Measurements from ENCODE around the gene ANKDD1B. TPM values are rescaled to one million over a fixed set of nuclear protein-coding genes. Genes with fewer than 3 reads are reported as not detected.
"Not testable (repeated sequence)": the region's sequence is repeated elsewhere in the genome, so short reads cannot be mapped to it uniquely, and the experiment has no call there.

The ANKDD1B gene
- total RNA-seq (under 1 TPM in 4 of 10 donors, not detected in 6; 0.10 to 0.30 (median 0.21) TPM), polyA plus RNA-seq (under 1 TPM; 0.04 to 0.37 TPM)
- long read RNA-seq, donor 1, partial matches to known transcripts, result 1 of 1 reads
- long read RNA-seq, donor 1, other reads (novel, unspliced or antisense), result 0 of 1 reads
- long read RNA-seq, donor 2, result 0 reads
- long read RNA-seq, donor 3, result 0 reads

- DNase-seq, result peak; percentile 14 to 20
Measured at GRCh38 chr5:75611311-75612225, at the start of gene ANKDD1B. TSS of gene ANKDD1B (plus strand) at chr5:75611453. CDS start at chr5:75611635, 182 bp downstream.

GRCh38 chr5:75565991-75566709 lies 45.1 kb upstream of the ANKDD1B start:
- intact Hi-C loops (cut with DNase I), result loop anchor here in 4 of 10 donors (5.0 to 10.0 kb wide), 2 partner anchors 51 to 54 kb away; partner anchors contain the start of genes CERT1 (in 4 of the 4) and POLK (in 4 of the 4)
- ATAC-seq, result peak in 3 of 8 donors; percentile 5 to 41 (median 19)
- Histone ChIP-seq H3K36me3 (peaks cover 0 to 13% (median 0%) of the 10 kb centered on the region in 9 donors), H3K4me3 (peak overlapping the region in 2 of 10 donors; percentile 0 to 2), H3K9me3 (peaks cover 0 to 37% (median 4%) of the 10 kb centered on the region in 11 donors), H3K27ac (peak overlapping the region in 9 of 10 donors; percentile 65 to 80 (median 70)), H3K4me1 (peaks cover 9 to 43% (median 24%) of the 10 kb centered on the region in 9 donors)
- WGBS, 2 donors, result 90 to 93% methylated on average over 15 of the region's 15 CpGs
- DNase-seq, H3K27me3 ChIP-seq: not testable (repeated sequence)

More at GRCh38 chr5:75611311-75612225, at the start of gene ANKDD1B:
- Histone ChIP-seq H3K27ac (peak within 1 kb of the TSS in 3 of 10 donors; percentile 29 to 56 (median 52)), H3K36me3 (no peaks in the 10 kb centered on the region), H3K4me3 (peak within 1 kb of the TSS; percentile 33 to 69 (median 55)), H3K9me3 (no peaks in the 10 kb centered on the region), H3K27me3 (peaks cover 0 to 9% (median 0%) of the 10 kb centered on the region in 7 donors), H3K4me1 (peaks cover 0 to 17% (median 11%) of the 10 kb centered on the region in 9 donors)
- intact Hi-C loops (cut with DNase I), result no loop called here
- no peak for TF ChIP-seq CTCF (IDR thresholded peaks at IDR 0.05)
- WGBS, 2 donors, result 2% methylated on average over 52 of the region's 52 CpGs
- ATAC-seq, result peak; percentile 43 to 77 (median 62)

- peaks cover 9 to 49% (median 30%) of the 10 kb centered on the region in 9 donors for H3K4me1 ChIP-seq
- DNase-seq (peak in 1 of 2 donors; percentile 21), ATAC-seq (peak; percentile 86 to 99 (median 97))
- H3K27ac ChIP-seq, result peak overlapping the region in 9 of 10 donors; percentile 65 to 80 (median 70)
- peak overlapping the region in 2 of 10 donors; percentile 0 to 2 for H3K4me3 ChIP-seq
- no peaks in the 10 kb centered on the region for H3K27me3 ChIP-seq
- 23 to 36% methylated on average over 6 of the region's 6 CpGs for WGBS, 2 donors
- intact Hi-C loops (cut with DNase I), result loop anchor here in 4 of 10 donors (5.0 to 10.0 kb wide), 2 partner anchors 52 to 55 kb away; partner anchors contain the start of genes CERT1 (in 4 of the 4) and POLK (in 4 of the 4)
- H3K9me3 ChIP-seq, result peaks cover 0 to 33% (median 4%) of the 10 kb centered on the region in 11 donors
- TF ChIP-seq CTCF (IDR thresholded peaks at IDR 0.05), result no peak
- H3K36me3 ChIP-seq, result peaks cover 0 to 17% (median 0%) of the 10 kb centered on the region in 9 donors
Measured at GRCh38 chr5:75566710-75567309, 44.4 kb upstream of the ANKDD1B start.

- Histone ChIP-seq H3K9me3 (peaks cover 0 to 29% (median 4%) of the 10 kb centered on the region in 11 donors), H3K36me3 (peaks cover 0 to 18% (median 0%) of the 10 kb centered on the region in 9 donors), H3K27ac (peak overlapping the region in 7 of 10 donors; percentile 65 to 80 (median 70)), H3K27me3 (no peaks in the 10 kb centered on the region), H3K4me3 (no peak overlapping the region), H3K4me1 (peaks cover 9 to 50% (median 30%) of the 10 kb centered on the region in 9 donors)
- TF ChIP-seq CTCF (IDR thresholded peaks at IDR 0.05), result no peak
- no peak for DNase-seq
- ATAC-seq, result peak in 4 of 8 donors; percentile 49 to 71 (median 60)
- intact Hi-C loops (cut with DNase I), result loop anchor here in 4 of 10 donors (5.0 to 10.0 kb wide), 2 partner anchors 53 to 55 kb away; partner anchors contain the start of genes CERT1 (in 4 of the 4) and POLK (in 4 of the 4)
- 33 to 49% methylated on average over 2 of the region's 2 CpGs for WGBS, 2 donors
Measured at GRCh38 chr5:75567710-75568109, 43.5 kb upstream of the ANKDD1B start.
